IMR-90 (cell line): Measurements from ENCODE around the gene SOCS2. TPM values are rescaled to one million over a fixed set of nuclear protein-coding genes. Genes with fewer than 3 reads are reported as not detected.

Experiments used
- ATAC-seq: fragments of 200-7000 bp; cut with Tn5 transposase; 2 replicates; pipeline ENCODE4 v1.9.1; 2020; ENCODE audit warnings: low read depth, mild to moderate bottlenecking, moderate library complexity
- BruUV-seq: library from RNA; stranded (reverse); fragments of 400-500 nt; replicated peaks from 2 replicates; lab custom pipeline; 2021; lab: Mats Ljungman, UMichigan
- CTCF ChIA-PET: fragments of 300-600 bp; formaldehyde crosslinking; extraction: SDS; loops from one replicate; lab custom pipeline; 2021; ENCODE audit warnings: antibody characterized with exemption; lab: Yijun Ruan, JAX
- POLR2A ChIA-PET: fragments of 300-600 bp; sonication (Branson Sonifier 250); formaldehyde crosslinking; loops from one replicate; lab custom pipeline; 2022; ENCODE audit warnings: antibody characterized with exemption; ENCODE audit not compliant: unreplicated experiment; lab: Charles Lee
- DNase-seq: peaks from one replicate; pipeline ENCODE4 v3.0.0; 2013
- H2AFZ ChIP-seq: replicated peaks from 2 replicates; pipeline ENCODE3; 2013; ENCODE audit warnings: low read length, mild to moderate bottlenecking; ENCODE audit not compliant: poor library complexity
- H2AK5ac ChIP-seq: 2 replicates; pipeline ENCODE4 v1.6.1; 2013; ENCODE audit warnings: low read depth, low read length, inconsistent platforms
- H2AK9ac ChIP-seq: replicated peaks from 2 replicates; pipeline ENCODE3; 2013; ENCODE audit warnings: mild to moderate bottlenecking, low read depth, low read length, moderate library complexity; ENCODE audit not compliant: poor library complexity
- H2BK120ac ChIP-seq: 2 replicates; pipeline ENCODE4 v1.6.1; 2013; ENCODE audit warnings: low read depth, low read length, inconsistent platforms
- H2BK15ac ChIP-seq: 3 replicates; pipeline ENCODE4 v1.6.1; 2013; ENCODE audit warnings: low read depth, low read length, inconsistent platforms
- H2BK20ac ChIP-seq: 2 replicates; pipeline ENCODE4 v1.6.1; 2013; ENCODE audit warnings: low read depth, mild to moderate bottlenecking, inconsistent platforms, low read length, moderate library complexity
- H2BK5ac ChIP-seq: 2 replicates; pipeline ENCODE4 v1.6.1; 2013; ENCODE audit warnings: mild to moderate bottlenecking, low read depth, low read length, inconsistent platforms; ENCODE audit not compliant: poor library complexity, severe bottlenecking
- H3K14ac ChIP-seq: replicated peaks from 2 replicates; pipeline ENCODE4 v1.6.1; 2013; ENCODE audit warnings: low read depth, low read length, inconsistent platforms
- H3K18ac ChIP-seq: 2 replicates; pipeline ENCODE4 v1.6.1; 2013; ENCODE audit warnings: low read depth, low read length, control low read depth
- H3K23ac ChIP-seq: 2 replicates; pipeline ENCODE4 v1.6.1; 2013; ENCODE audit warnings: low read depth, low read length, inconsistent platforms
- H3K27ac ChIP-seq: 2 replicates; pipeline ENCODE4 v1.5.1; 2013; ENCODE audit warnings: mild to moderate bottlenecking, control low read depth, low read length; ENCODE audit not compliant: insufficient read depth
- H3K27me3 ChIP-seq: 2 replicates; pipeline ENCODE4 v1.6.1; 2013; ENCODE audit warnings: low read length; ENCODE audit not compliant: control insufficient read depth, insufficient read depth
- H3K36me3 ChIP-seq: 2 replicates; pipeline ENCODE4 v1.6.1; 2013; ENCODE audit warnings: low read length, mixed read lengths; ENCODE audit not compliant: control insufficient read depth, insufficient read depth
- H3K4ac ChIP-seq: 2 replicates; pipeline ENCODE4 v1.6.1; 2013; ENCODE audit warnings: low read depth, low read length, inconsistent platforms
- H3K4me1 ChIP-seq: 2 replicates; pipeline ENCODE4 v1.6.1; 2013; ENCODE audit warnings: low read length, mixed read lengths; ENCODE audit not compliant: control insufficient read depth, insufficient read depth
- H3K4me2 ChIP-seq: 2 replicates; pipeline ENCODE4 v1.6.1; 2013; ENCODE audit warnings: low read depth, mild to moderate bottlenecking, control low read depth, low read length, moderate library complexity
- H3K4me3 ChIP-seq: 2 replicates; pipeline ENCODE4 v1.5.1; 2013; ENCODE audit warnings: low read depth, mild to moderate bottlenecking, control low read depth, low read length, moderate library complexity; ENCODE audit not compliant: insufficient read depth
- H3K56ac ChIP-seq: 2 replicates; pipeline ENCODE4 v1.6.1; 2013; ENCODE audit warnings: low read length, inconsistent platforms; ENCODE audit not compliant: insufficient read depth; ENCODE audit errors: extremely low read depth
- H3K79me1 ChIP-seq, 2 experiments: 2 replicates each; pipeline ENCODE4 v1.6.1; 2013; ENCODE audit warnings: low read length in 2 of 2, inconsistent platforms in 1 of 2, low read depth in 1 of 2
- H3K9ac ChIP-seq: 2 replicates; pipeline ENCODE4 v1.6.1; 2013; ENCODE audit warnings: low read depth, low read length, control low read depth
- H3K9me1 ChIP-seq: 2 replicates; pipeline ENCODE4 v1.6.1; 2013; ENCODE audit warnings: low read length, inconsistent platforms; ENCODE audit not compliant: insufficient read depth
- H3K9me3 ChIP-seq: 2 replicates; pipeline ENCODE4 v1.6.1; 2013; ENCODE audit warnings: low read length; ENCODE audit not compliant: control insufficient read depth, insufficient read depth
- H4K20me1 ChIP-seq: 2 replicates; pipeline ENCODE4 v1.6.1; 2013; ENCODE audit warnings: low read length, inconsistent platforms; ENCODE audit not compliant: insufficient read depth
- H4K5ac ChIP-seq: 2 replicates; pipeline ENCODE4 v1.6.1; 2013; ENCODE audit warnings: mild to moderate bottlenecking, low read depth, low read length, control low read depth
- H4K8ac ChIP-seq, 2 experiments: 2 replicates each; pipeline ENCODE4 v1.6.1; 2013; ENCODE audit warnings: low read depth in 2 of 2, low read length in 2 of 2, control low read depth in 1 of 2, inconsistent platforms in 1 of 2
- H4K91ac ChIP-seq: 2 replicates; pipeline ENCODE4 v1.6.1; 2013; ENCODE audit warnings: low read depth, low read length, inconsistent platforms; ENCODE audit not compliant: insufficient read depth
- BHLHE40 ChIP-seq: fragments of 150-350 bp; IDR thresholded peaks from 2 replicates; pipeline ENCODE4 v1.6.1; 2016; ENCODE audit warnings: mild to moderate bottlenecking, low read depth, low read length
- CHD1 ChIP-seq: IDR thresholded peaks from 2 replicates; pipeline ENCODE4 v1.6.1; 2012; ENCODE audit warnings: low read depth, low read length, improper control_type of control experiment
- FOS ChIP-seq: fragments of 150-350 bp; IDR thresholded peaks from 2 replicates; pipeline ENCODE4 v1.6.1; 2016; ENCODE audit warnings: low read depth, low read length
- RCOR1 ChIP-seq: IDR thresholded peaks from 2 replicates; pipeline ENCODE4 v1.6.1; 2012; ENCODE audit warnings: mild to moderate bottlenecking, low read length, improper control_type of control experiment; ENCODE audit not compliant: insufficient replicate concordance
- RFX5 ChIP-seq: IDR thresholded peaks from 2 replicates; pipeline ENCODE4 v1.8.0; 2012; ENCODE audit warnings: low read depth, mild to moderate bottlenecking, low read length, moderate library complexity
- SMC3 ChIP-seq: fragments of 150-350 bp; IDR thresholded peaks from 2 replicates; pipeline ENCODE4 v1.6.1; 2016; ENCODE audit warnings: low read depth, mild to moderate bottlenecking, antibody characterized with exemption, low read length, moderate library complexity
- WGBS, 2 experiments: methylation state at CpG; one replicate each; pipeline versions ENCODE4 v1.1.5 to v1.1.7; 2013; ENCODE audit warnings: missing lambda C conversion rate in 2 of 2; ENCODE audit not compliant: insufficient read length in 1 of 2; ENCODE audit errors: extremely low coverage in 2 of 2; 5-methylcytosine and 5-hydroxymethylcytosine counted together
- dilution Hi-C: fragments of 300-500 bp; cut with HindIII; formaldehyde crosslinking; loops from one replicate; pipeline ENCODE4 v1.14.3; 2018; ENCODE audit warnings: low sequenced_read_pairs; ENCODE audit not compliant: unreplicated experiment
- in situ Hi-C: fragments of 300-500 bp; cut with MboI; formaldehyde crosslinking; loops from 3 replicates; pipeline ENCODE4 v1.14.3; 2019; ENCODE audit warnings: low sequenced_read_pairs, inconsistent platforms, mixed read lengths
- intact Hi-C: fragments of 100-400 bp; cut with micrococcal nuclease; formaldehyde crosslinking; loops from 2 replicates; pipeline ENCODE4 v1.10.0; 2022
- polyA plus RNA-seq, 3 experiments: library from polyadenylated mRNA; depleted of rRNA; stranded (reverse); fragments of >200 nt; gene quantifications; 2 replicates each; pipeline ENCODE4 v1.2.3, GENCODE V29; 2012; ENCODE audit warnings: low replicate concordance in 1 of 3
- total RNA-seq: library from RNA; depleted of rRNA; stranded (reverse); fragments of >200 nt; gene quantifications from 2 replicates; pipeline ENCODE4 v1.2.3, GENCODE V29; 2012
- TF ChIP-seq, protein P1 (sequence below): conservative IDR thresholded peaks from 2 replicates; pipeline ENCODE4 v1.5.1; 2012; ENCODE audit warnings: mild to moderate bottlenecking, low read depth, low read length, improper control_type of control experiment
- TF ChIP-seq, protein P2 (sequence below): fragments of 150-350 bp; IDR thresholded peaks from 2 replicates; pipeline ENCODE4 v1.6.1; 2016; ENCODE audit warnings: low read depth, mild to moderate bottlenecking, low read length, moderate library complexity, borderline replicate concordance

SOCS2 gene
- total and polyA plus RNA-seq, 2 of the 4 experiments (the other 2 are of a cell fraction): 12.0 to 12.4 TPM

DNA sequence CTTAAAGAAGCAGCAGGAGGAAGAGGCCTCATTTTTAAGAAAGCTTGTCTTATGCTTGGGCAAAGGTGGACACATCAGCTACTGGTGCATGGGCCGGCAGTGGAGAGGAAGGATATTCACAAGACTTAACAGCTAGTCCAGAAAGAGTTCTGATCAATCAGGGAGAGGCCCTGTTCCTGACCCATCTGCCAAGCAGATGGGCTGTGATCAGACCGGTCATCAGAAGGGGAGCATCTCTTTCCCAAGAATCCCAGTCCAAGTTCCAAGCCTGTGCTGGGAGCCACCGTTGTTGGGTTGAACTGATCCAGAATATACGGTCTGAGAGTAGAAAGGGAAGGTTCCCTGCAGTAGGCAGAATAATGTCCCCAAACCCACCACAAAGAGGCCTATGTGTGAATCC lies 32.7 kb upstream of the SOCS2 start:
- CTCF ChIA-PET: no interaction called here
- no TSS peak for BruUV-seq
- no peak overlapping the region for H2BK120ac ChIP-seq

More for the DNA sequence above, 32.7 kb upstream of the SOCS2 start:
- Histone ChIP-seq H3K18ac (no peak overlapping the region), H3K36me3 (no peaks in the 10 kb centered on the region), H2BK5ac (no peak overlapping the region), H2AK9ac (no peak overlapping the region), H3K4me3 (no peak overlapping the region), H3K4me1 (peaks cover 3% of the 10 kb centered on the region; the same call in 1 of the 2 replicates), H3K14ac (no peak overlapping the region), H2BK20ac (no peak overlapping the region), H2AFZ (no peak overlapping the region), H4K91ac (no peak overlapping the region), H3K9ac (no peak overlapping the region), H3K79me1 (no peaks in the 10 kb centered on the region), H2BK15ac (no peak overlapping the region), H3K9me1 (no peaks in the 10 kb centered on the region), H4K20me1 (no peaks in the 10 kb centered on the region), H4K8ac (no peak overlapping the region), H3K4ac (no peak overlapping the region), H3K27ac (no peak overlapping the region), H3K27me3 (no peaks in the 10 kb centered on the region), H3K4me2 (no peak overlapping the region), H3K23ac (no peak overlapping the region), H4K5ac (no peak overlapping the region), H2AK5ac (no peak overlapping the region), H3K9me3 (no peaks in the 10 kb centered on the region), H3K56ac (no peak overlapping the region)
- in situ Hi-C loops: no loop called here
- DNase-seq: no peak
- no peak for ATAC-seq
- dilution Hi-C loops: no loop called here
- intact Hi-C loops: no loop called here
- no CpG with 5 or more reads among the region's 4 CpGs for WGBS, 2 experiments
- POLR2A ChIA-PET: no interaction called here
- TF ChIP-seq BHLHE40 (no peak), RFX5 (no peak), CHD1 (no peak), FOS (no peak), RCOR1 (no peak), SMC3 (no peak)
- TF ChIP-seq, protein P1, sequence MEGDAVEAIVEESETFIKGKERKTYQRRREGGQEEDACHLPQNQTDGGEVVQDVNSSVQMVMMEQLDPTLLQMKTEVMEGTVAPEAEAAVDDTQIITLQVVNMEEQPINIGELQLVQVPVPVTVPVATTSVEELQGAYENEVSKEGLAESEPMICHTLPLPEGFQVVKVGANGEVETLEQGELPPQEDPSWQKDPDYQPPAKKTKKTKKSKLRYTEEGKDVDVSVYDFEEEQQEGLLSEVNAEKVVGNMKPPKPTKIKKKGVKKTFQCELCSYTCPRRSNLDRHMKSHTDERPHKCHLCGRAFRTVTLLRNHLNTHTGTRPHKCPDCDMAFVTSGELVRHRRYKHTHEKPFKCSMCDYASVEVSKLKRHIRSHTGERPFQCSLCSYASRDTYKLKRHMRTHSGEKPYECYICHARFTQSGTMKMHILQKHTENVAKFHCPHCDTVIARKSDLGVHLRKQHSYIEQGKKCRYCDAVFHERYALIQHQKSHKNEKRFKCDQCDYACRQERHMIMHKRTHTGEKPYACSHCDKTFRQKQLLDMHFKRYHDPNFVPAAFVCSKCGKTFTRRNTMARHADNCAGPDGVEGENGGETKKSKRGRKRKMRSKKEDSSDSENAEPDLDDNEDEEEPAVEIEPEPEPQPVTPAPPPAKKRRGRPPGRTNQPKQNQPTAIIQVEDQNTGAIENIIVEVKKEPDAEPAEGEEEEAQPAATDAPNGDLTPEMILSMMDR: no peak
- TF ChIP-seq, protein P2, sequence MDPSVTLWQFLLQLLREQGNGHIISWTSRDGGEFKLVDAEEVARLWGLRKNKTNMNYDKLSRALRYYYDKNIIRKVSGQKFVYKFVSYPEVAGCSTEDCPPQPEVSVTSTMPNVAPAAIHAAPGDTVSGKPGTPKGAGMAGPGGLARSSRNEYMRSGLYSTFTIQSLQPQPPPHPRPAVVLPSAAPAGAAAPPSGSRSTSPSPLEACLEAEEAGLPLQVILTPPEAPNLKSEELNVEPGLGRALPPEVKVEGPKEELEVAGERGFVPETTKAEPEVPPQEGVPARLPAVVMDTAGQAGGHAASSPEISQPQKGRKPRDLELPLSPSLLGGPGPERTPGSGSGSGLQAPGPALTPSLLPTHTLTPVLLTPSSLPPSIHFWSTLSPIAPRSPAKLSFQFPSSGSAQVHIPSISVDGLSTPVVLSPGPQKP: no peak
